ENCODE results near the gene VASN. TPM values are rescaled to one million over a fixed set of nuclear protein-coding genes. Genes with fewer than 3 reads are reported as not detected.
A peak's percentile ranks its signal among the peaks of the same experiment; 100 is the strongest.

Gene VASN
- total and polyA plus RNA-seq, 10 of the 15 experiments (the other 5 are each of a cell fraction or from before 2014, with no cell fraction given) = 0.02 to 0.19 (median 0.14) TPM; not detected in 6

DNA sequence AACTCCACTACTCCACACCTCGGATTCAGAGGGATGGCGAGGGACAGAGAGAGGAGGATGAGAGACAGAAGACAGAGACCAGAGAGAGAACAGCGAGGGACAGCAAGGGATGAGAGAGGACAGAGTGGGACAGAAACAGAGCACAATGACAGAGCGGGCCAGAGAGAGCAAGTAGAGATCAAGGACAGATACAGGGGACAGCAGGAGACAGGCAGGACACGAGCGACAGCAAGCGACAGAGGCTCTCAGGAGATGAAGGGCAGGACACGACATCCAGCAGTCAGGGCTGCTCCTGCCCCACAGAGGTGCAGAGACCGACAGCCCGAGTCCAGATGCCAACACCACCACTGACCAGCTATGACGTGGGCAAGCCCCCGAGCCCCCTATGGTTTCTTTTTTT lies 29.9 kb downstream of the VASN start (continued):
- TF ChIP-seq KAT2A (conservative IDR thresholded peaks at IDR 0.05; ENCODE audit: control insufficient read depth, low read depth, low read length) = no peak
- no peak for TF ChIP-seq CHD4 (IDR thresholded peaks at IDR 0.05)

GRCh38 chr16:4402439-4403132 lies 30.9 kb downstream of the VASN start:
- 40% methylated on average over 28 of the region's 29 CpGs for WGBS (ENCODE audit: insufficient coverage, insufficient replicate concordance, low lambda C conversion rate, missing lambda C conversion rate)
- H3K4me1 ChIP-seq (ENCODE audit: control insufficient read depth, insufficient read depth, low read length) = no peaks in the 10 kb centered on the region
- ChIA-PET SMC1A (ENCODE audit: uncharacterized antibody, unreplicated experiment) (interaction anchor here (0.8 to 2.3 kb wide), 9 partner anchors 9 to 142 kb away, joined by 3 to 11 read pairs (median 4); no protein-coding TSS in a partner anchor), POLR2A (no interaction called here), RAD21 (ENCODE audit: unreplicated experiment) (interaction anchor here (0.5 to 2.7 kb wide), 16 partner anchors 9 to 560 kb away, joined by 3 to 11 read pairs (median 4); partner anchors contain the start of genes CORO7, TFAP4 and VASN), CTCF (interaction anchor here (0.5 to 3.9 kb wide), 51 partner anchors 7 to 780 kb away, joined by 3 to 30 read pairs (median 4); partner anchors contain the start of genes CORO7 and PAM16)
- H3K4me3 ChIP-seq = no peak overlapping the region
- no peaks in the 10 kb centered on the region for H3K79me2 ChIP-seq (ENCODE audit: control insufficient read depth, insufficient read depth, low read length)
- no TSS peak for BruUV-seq (replicated peaks)
- H3K36me3 ChIP-seq (ENCODE audit: control insufficient read depth in 2 of 2, insufficient read depth in 2 of 2, low read length in 1 of 2) = peaks cover 17 to 23% of the 10 kb centered on the region in 2 experiments
- DNase-seq (ENCODE audit: low read depth, low spot score) (no peak), FAIRE-seq (no peak), ATAC-seq (peak; percentile 89)
- no peaks in the 10 kb centered on the region for H4K20me1 ChIP-seq (ENCODE audit: control insufficient read depth, insufficient read depth)
- intact Hi-C loops (cut with micrococcal nuclease; ENCODE audit: unreplicated experiment) (loop anchor here (1.0 to 5.0 kb wide), 3 partner anchors 43 to 114 kb away; no protein-coding TSS in a partner anchor), in situ Hi-C loops (cut with MboI) (no loop called here)
- no peak overlapping the region for H3K9ac ChIP-seq (ENCODE audit: control insufficient read depth, insufficient read depth, low read length)
- H3K9me3 ChIP-seq (replicated peaks; ENCODE audit: control insufficient read depth, insufficient read depth, low read length) = no peaks in the 10 kb centered on the region
- TF ChIP-seq SRF (IDR thresholded peaks at IDR 0.05; ENCODE audit: low read depth in 2 of 2, low read length in 2 of 2) (no peak), ETV6 (conservative IDR thresholded peaks at IDR 0.05 in 1 of 2, IDR thresholded peaks at IDR 0.05 in 1 of 2; ENCODE audit: borderline replicate concordance in 1 of 2, low read depth in 1 of 2) (no peak), CREB1 (IDR thresholded peaks at IDR 0.05; ENCODE audit: low read depth) (no peak), YY1 (IDR thresholded peaks at IDR 0.05; ENCODE audit: low read depth, low read length) (0 out of 2 replicates have a peak, but pooled peaks have one; percentile 48), HDGF (IDR thresholded peaks at IDR 0.05) (peak; percentile 81), POLR2AphosphoS5 (IDR thresholded peaks at IDR 0.05; ENCODE audit: low read length) (0 out of 2 replicates have a peak, but pooled peaks have one; percentile 21), CBX5 (IDR thresholded peaks at IDR 0.05; ENCODE audit: low read depth) (no peak), BHLHE40 (IDR thresholded peaks at IDR 0.05; ENCODE audit: borderline replicate concordance in 1 of 2, low read depth in 2 of 2, low read length in 1 of 2) (peak; percentile 21 to 28; a peak in 1 of 4 replicates), SMC3 (IDR thresholded peaks at IDR 0.05; ENCODE audit: borderline replicate concordance, low read length) (peak; percentile 48; the same call in 1 of the 2 replicates), SUPT20H (IDR thresholded peaks at IDR 0.05; ENCODE audit: borderline replicate concordance, control insufficient read depth, low read depth, low read length) (no peak), IKZF1 (conservative IDR thresholded peaks at IDR 0.05) (0 out of 2 replicates have a peak, but pooled peaks have one; percentile 26), LARP7 (IDR thresholded peaks at IDR 0.05) (0 out of 2 replicates have a peak, but pooled peaks have one; percentile 36), ATF3 (IDR thresholded peaks at IDR 0.05; ENCODE audit: borderline replicate concordance, extremely low read depth, low read depth, low read length) (no peak), RAD21 (IDR thresholded peaks at IDR 0.05; ENCODE audit: insufficient read depth, low read depth, low read length) (peak; percentile 85)
- TF ChIP-seq, protein P1, sequence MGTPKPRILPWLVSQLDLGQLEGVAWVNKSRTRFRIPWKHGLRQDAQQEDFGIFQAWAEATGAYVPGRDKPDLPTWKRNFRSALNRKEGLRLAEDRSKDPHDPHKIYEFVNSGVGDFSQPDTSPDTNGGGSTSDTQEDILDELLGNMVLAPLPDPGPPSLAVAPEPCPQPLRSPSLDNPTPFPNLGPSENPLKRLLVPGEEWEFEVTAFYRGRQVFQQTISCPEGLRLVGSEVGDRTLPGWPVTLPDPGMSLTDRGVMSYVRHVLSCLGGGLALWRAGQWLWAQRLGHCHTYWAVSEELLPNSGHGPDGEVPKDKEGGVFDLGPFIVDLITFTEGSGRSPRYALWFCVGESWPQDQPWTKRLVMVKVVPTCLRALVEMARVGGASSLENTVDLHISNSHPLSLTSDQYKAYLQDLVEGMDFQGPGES (IDR thresholded peaks at IDR 0.05) = 0 out of 2 replicates have a peak, but pooled peaks have one; percentile 48
- TF ChIP-seq, protein P2, sequence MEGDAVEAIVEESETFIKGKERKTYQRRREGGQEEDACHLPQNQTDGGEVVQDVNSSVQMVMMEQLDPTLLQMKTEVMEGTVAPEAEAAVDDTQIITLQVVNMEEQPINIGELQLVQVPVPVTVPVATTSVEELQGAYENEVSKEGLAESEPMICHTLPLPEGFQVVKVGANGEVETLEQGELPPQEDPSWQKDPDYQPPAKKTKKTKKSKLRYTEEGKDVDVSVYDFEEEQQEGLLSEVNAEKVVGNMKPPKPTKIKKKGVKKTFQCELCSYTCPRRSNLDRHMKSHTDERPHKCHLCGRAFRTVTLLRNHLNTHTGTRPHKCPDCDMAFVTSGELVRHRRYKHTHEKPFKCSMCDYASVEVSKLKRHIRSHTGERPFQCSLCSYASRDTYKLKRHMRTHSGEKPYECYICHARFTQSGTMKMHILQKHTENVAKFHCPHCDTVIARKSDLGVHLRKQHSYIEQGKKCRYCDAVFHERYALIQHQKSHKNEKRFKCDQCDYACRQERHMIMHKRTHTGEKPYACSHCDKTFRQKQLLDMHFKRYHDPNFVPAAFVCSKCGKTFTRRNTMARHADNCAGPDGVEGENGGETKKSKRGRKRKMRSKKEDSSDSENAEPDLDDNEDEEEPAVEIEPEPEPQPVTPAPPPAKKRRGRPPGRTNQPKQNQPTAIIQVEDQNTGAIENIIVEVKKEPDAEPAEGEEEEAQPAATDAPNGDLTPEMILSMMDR (IDR thresholded peaks at IDR 0.05 in 2 of 3, conservative IDR thresholded peaks at IDR 0.05 in 1 of 3; ENCODE audit: control insufficient read depth in 2 of 3, extremely low read depth in 1 of 3, insufficient read depth in 1 of 3, low read depth in 3 of 3, low read length in 3 of 3) = peak; percentile 83 to 96 (median 88)
- H3K27me3 ChIP-seq (replicated peaks in 1 of 2; ENCODE audit: control insufficient read depth in 2 of 2, insufficient read depth in 2 of 2, low read length in 1 of 2) = no peaks in the 10 kb centered on the region
- no peak overlapping the region for H3K4me2 ChIP-seq (ENCODE audit: control insufficient read depth, insufficient read depth)
- no peak overlapping the region for H3K27ac ChIP-seq (ENCODE audit: control insufficient read depth, insufficient read depth)
- no peak overlapping the region for H2AFZ ChIP-seq (ENCODE audit: control insufficient read depth, low read depth, low read length)

Measured in GM12878 (cell line).